Dendritic cell treated with granulocyte-macrophage colony-stimulating factor and Interleukin-4, amounts not matched to agents 40 ng/mL and 50 ng/mL, for 4 days (primary cell): ENCODE measurements around the gene KIAA0825.

Source experiments
- H3K27ac Mint-ChIP-seq: one replicate; pipeline ENCODE4 v1.8.0; 2022; ENCODE audit warnings: mild to moderate bottlenecking, mixed read lengths
- H3K27me3 Mint-ChIP-seq: one replicate; pipeline ENCODE4 v1.8.0; 2022; ENCODE audit warnings: mild to moderate bottlenecking, mixed read lengths
- H3K36me3 Mint-ChIP-seq: one replicate; pipeline ENCODE4 v1.8.0; 2022; ENCODE audit warnings: low read depth, mixed read lengths
- H3K4me1 Mint-ChIP-seq: one replicate; pipeline ENCODE4 v1.8.0; 2022; ENCODE audit warnings: low read depth, mixed read lengths
- H3K4me3 Mint-ChIP-seq: one replicate; pipeline ENCODE4 v1.8.0; 2022; ENCODE audit warnings: mild to moderate bottlenecking, moderate library complexity, mixed read lengths
- H3K9me3 Mint-ChIP-seq: one replicate; pipeline ENCODE4 v1.8.0; 2022; ENCODE audit warnings: mixed read lengths
- intact Hi-C: fragments of 100-400 bp; cut with micrococcal nuclease; formaldehyde crosslinking; loops from one replicate; pipeline ENCODE4 v1.15.0; 2022

KIAA0825 gene

DNA sequence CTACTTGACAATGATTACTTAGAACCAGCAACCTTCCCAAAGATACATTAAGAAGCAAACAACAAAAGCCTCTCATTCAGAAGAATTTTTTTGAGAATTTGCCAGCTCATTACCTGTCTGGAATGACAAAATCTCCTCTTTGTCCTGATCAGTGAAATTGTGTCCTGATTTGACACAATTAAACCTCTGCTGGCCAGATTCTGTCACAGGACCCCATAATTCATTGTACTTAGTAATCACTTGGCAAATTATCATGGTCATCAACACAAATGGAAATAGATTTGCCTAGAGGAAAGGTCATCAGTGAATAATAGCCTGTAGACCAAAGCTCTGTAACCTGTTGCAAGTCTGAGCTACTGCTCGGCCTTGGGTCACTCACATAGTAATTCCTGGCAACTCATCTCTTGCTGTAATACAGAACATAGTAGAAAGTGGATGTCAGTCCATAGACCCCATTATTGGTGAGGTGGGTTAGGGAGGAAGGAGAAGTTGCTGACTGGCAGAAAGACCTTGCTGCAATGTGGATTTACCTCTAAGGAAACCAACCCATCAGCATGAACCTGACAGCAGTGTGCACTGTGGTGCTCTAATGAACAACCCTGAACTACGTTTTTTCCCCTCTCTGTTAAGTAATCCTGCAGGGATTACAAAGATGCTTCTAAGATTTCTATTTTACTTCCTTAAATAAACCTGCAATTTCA, 370.1 kb downstream of the KIAA0825 start:
- Mint-ChIP-seq H3K27me3 (no peaks in the 10 kb centered on the region), H3K36me3 (no peaks in the 10 kb centered on the region), H3K4me3 (no peak overlapping the region), H3K9me3 (no peaks in the 10 kb centered on the region), H3K4me1 (peaks cover 21% of the 10 kb centered on the region), H3K27ac (no peak overlapping the region)
- intact Hi-C loops: no loop called here

DNA sequence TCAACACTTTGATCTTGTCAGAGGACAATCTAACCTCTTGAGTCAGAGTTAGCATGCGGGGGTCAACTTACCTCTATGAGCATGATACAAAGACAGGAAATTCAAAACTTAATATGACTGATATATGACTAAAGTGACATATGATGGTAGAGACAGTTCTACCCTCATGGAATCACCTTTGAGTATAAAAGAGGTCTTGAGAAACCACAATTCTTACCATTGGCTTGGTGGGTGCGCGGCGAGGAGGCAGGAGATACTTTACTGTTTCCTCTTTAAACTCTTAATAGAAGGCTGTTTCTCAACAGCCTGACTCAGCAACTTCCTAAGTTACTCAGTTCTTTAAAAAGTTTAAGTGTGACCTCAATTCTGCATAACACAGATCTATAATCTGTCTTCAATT, 372.8 kb downstream of the KIAA0825 start:
- no peaks in the 10 kb centered on the region for H3K27me3 Mint-ChIP-seq
- peaks cover 21% of the 10 kb centered on the region for H3K4me1 Mint-ChIP-seq
- intact Hi-C loops: no loop called here
- H3K27ac Mint-ChIP-seq: peak overlapping the region; percentile 26
- no peaks in the 10 kb centered on the region for H3K9me3 Mint-ChIP-seq
- no peaks in the 10 kb centered on the region for H3K36me3 Mint-ChIP-seq
- no peak overlapping the region for H3K4me3 Mint-ChIP-seq

DNA sequence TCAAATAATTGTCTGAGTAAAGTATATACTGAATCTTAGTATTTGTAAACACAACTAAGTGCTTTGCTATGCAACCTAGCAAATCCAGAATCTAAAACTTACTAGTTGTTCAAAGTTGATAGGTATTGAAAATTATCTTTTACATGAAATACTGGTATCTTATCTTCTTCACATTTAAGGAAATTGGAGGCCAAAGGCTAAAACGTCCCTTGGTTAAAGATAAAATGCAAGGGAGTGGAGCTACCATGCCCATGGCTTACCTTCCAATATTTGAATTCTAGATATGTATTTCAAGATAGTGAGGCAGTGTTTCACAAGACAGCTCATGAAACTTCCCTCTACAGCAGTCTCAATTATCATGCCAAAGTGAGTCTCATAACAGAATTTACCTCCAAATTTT, 373.5 kb downstream of the KIAA0825 start:
- H3K27me3 Mint-ChIP-seq: no peaks in the 10 kb centered on the region
- no peak overlapping the region for H3K27ac Mint-ChIP-seq
- H3K4me1 Mint-ChIP-seq: peaks cover 21% of the 10 kb centered on the region
- intact Hi-C loops: no loop called here
- H3K4me3 Mint-ChIP-seq: no peak overlapping the region
- no peaks in the 10 kb centered on the region for H3K9me3 Mint-ChIP-seq
- H3K36me3 Mint-ChIP-seq: no peaks in the 10 kb centered on the region

DNA sequence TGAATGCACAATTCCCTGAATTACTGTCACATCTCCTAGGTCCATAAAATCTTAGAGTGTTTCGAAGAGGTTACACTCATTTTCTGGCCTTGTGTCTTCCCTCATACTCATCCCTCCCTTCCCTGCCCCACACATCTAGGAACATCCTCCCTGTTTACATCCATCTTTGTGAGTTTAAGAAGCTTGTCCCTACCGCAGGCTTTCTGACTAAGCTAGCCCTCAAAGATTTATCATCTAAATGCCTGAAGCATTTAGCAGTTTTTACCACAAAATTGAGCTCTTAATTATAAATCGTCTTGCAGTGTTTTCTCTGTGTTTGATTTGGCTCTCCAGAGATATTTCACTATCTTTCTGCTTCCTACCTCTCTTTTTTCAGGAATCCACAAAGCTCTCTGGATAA, 374.8 kb downstream of the KIAA0825 start:
- Mint-ChIP-seq H3K36me3 (no peaks in the 10 kb centered on the region), H3K4me3 (no peak overlapping the region), H3K27me3 (no peaks in the 10 kb centered on the region), H3K9me3 (no peaks in the 10 kb centered on the region), H3K27ac (no peak overlapping the region), H3K4me1 (peaks cover 21% of the 10 kb centered on the region)
- intact Hi-C loops: no loop called here

DNA sequence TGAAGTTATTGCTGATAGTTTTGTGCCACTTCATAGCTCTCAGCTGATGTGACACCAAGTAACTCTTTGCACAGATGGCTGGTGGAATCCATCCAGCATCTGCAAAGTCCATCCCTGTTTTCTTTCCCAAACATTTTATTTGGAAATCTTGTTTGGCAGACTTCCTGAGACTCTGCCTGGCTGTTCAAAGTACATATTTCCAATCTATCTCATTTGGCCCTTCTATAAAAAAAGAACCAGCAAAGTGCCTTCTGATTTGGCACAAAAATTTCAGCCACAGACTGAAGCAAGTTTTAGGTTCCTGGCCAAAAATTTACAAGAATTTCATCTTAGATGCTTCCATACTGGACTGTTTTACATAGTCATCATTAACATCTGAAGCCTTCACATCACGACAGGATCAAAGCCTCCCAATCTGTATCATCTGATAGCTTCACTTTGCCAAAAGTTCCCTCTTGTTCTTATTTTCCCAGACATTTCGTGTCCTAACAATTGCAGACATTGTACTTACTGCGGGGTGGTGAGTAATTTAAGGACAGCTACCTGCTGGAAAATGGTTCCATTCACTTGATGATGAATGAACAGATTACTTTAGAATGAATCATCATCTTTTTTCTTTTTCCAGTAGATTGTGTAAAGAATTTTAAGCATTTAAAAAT, 377.3 kb downstream of the KIAA0825 start:
- Mint-ChIP-seq H3K9me3 (peaks cover 4% of the 10 kb centered on the region), H3K27ac (no peak overlapping the region), H3K36me3 (no peaks in the 10 kb centered on the region), H3K4me3 (no peak overlapping the region), H3K27me3 (no peaks in the 10 kb centered on the region), H3K4me1 (peaks cover 10% of the 10 kb centered on the region)
- intact Hi-C loops: no loop called here

DNA sequence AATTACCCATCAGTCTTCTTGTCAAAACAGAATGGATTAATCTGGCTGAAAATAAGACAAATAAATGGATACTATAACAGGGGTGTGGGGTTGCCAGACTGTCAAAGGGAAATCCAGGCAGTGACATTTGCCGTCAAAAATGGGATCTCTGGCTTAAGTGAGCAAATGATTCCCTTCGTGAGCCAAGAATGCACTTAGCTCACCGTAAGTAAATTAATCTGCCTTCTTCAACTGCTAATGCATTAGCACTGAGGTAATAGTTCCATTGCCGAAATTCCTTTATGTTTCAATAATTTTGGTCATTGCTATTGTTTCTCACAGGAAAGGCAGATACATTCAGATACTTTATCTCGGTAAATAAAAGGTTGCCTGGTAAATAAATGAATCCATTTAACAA, 377.8 kb downstream of the KIAA0825 start:
- Mint-ChIP-seq H3K27ac (no peak overlapping the region), H3K27me3 (no peaks in the 10 kb centered on the region), H3K36me3 (no peaks in the 10 kb centered on the region), H3K9me3 (peaks cover 10% of the 10 kb centered on the region), H3K4me1 (peaks cover 5% of the 10 kb centered on the region), H3K4me3 (no peak overlapping the region)
- intact Hi-C loops: no loop called here

DNA sequence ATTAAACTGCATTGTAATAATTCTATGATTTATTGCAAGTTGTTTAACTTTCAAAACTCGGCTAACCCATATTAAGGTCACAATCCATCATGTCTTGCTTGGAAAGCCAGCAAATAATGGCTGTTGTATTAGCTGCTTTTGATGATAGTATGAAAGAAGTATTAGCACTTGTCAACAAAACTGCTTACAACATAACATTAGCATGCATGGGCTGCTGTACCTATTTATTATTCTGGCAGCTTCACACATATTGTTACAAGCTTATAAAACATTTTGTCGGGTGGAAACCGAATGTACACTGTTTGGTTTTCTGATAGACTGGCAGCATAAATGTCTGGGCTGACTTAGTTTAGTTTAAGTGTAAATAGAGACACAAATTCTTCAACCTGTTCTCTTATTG, 378.3 kb downstream of the KIAA0825 start:
- H3K27ac Mint-ChIP-seq: no peak overlapping the region
- peaks cover 14% of the 10 kb centered on the region for H3K9me3 Mint-ChIP-seq
- peaks cover under 1% of the 10 kb centered on the region for H3K4me1 Mint-ChIP-seq
- H3K36me3 Mint-ChIP-seq: no peaks in the 10 kb centered on the region
- no peaks in the 10 kb centered on the region for H3K27me3 Mint-ChIP-seq
- no peak overlapping the region for H3K4me3 Mint-ChIP-seq
- intact Hi-C loops: no loop called here

DNA sequence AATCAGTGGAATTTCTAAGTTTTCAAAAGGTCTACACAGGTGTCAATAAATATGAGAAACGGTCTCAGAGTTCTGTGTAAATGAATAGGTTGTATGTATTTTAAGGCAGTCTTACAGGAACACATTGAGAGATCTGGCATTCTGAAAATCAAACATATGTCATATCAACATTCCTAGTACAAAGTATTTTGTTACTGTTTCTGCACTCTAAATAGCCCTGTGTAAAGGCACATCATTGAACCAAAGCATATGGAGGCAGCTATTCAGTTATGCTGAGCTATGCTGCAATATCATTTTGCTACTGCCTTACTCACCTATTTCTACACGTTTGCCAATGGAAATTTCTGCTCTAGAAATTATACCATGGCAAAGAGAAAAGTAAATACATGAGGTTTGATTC, 379.1 kb downstream of the KIAA0825 start:
- H3K36me3 Mint-ChIP-seq: no peaks in the 10 kb centered on the region
- no peak overlapping the region for H3K4me3 Mint-ChIP-seq
- H3K27ac Mint-ChIP-seq: no peak overlapping the region
- no peaks in the 10 kb centered on the region for H3K27me3 Mint-ChIP-seq
- peaks cover 23% of the 10 kb centered on the region for H3K9me3 Mint-ChIP-seq
- intact Hi-C loops: no loop called here
- no peaks in the 10 kb centered on the region for H3K4me1 Mint-ChIP-seq

DNA sequence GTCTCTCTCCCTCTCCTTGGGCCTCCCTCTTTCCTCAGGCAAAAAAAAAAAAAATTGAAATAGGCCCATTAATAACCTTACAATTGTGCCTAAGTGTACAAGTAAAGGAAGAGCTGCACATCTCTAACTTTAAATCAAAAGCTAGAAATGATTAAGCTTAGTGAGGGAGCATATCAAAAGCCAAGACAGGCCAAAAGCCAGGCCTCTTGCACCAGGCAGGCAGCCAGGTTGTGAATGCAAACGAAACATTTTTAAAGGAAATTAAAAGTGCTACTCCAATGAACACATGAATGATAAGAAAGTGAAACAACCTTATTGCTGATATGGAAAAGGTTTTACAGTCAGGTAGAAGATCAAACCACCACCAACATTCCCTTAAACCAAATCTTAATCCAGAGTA, 383.4 kb downstream of the KIAA0825 start:
- Mint-ChIP-seq H3K4me3 (no peak overlapping the region), H3K9me3 (peaks cover 32% of the 10 kb centered on the region), H3K4me1 (no peaks in the 10 kb centered on the region), H3K27ac (no peak overlapping the region), H3K27me3 (no peaks in the 10 kb centered on the region), H3K36me3 (no peaks in the 10 kb centered on the region)
- intact Hi-C loops: no loop called here

DNA sequence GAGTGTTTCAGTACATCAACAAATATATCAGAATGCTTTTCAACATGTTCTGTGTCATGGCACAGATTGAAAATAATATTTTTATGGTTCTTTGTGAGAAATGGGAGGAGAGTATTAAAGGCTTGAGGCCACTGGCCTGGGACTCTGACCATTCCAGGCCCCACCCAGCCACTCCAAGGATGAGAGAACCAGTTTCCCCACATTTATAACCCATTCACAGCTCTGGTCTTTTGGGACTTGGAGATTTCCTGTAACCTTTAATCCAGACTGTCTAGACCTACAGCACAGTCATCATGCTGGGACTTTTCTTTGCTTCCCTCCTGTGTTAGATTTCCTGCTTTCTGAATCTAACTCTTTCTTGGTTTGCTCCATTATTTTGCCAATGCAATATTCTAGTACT, 389.6 kb downstream of the KIAA0825 start:
- H3K27ac Mint-ChIP-seq: no peak overlapping the region
- no peaks in the 10 kb centered on the region for H3K27me3 Mint-ChIP-seq
- H3K36me3 Mint-ChIP-seq: no peaks in the 10 kb centered on the region
- H3K9me3 Mint-ChIP-seq: peaks cover 11% of the 10 kb centered on the region
- H3K4me3 Mint-ChIP-seq: no peak overlapping the region
- no peaks in the 10 kb centered on the region for H3K4me1 Mint-ChIP-seq
- intact Hi-C loops: no loop called here

DNA sequence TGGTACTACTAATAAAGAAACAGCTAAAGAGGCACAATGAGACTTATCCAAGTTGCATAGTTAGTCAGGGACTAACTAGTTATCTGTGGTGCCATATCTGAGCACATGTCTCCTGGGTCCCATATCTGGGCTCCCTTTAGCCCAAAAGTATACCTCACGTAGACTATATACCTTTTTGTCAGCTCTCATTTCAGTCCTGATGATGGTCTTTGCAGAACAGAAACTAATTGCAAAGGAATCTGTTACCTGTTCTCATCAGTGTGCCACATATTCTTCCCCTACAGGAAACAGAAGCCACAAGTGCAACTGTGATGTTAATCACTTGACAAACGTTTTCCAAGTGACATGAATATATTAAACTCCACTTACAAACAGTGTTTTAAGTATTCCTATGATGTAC, 395.2 kb downstream of the KIAA0825 start:
- Mint-ChIP-seq H3K4me3 (no peak overlapping the region), H3K36me3 (no peaks in the 10 kb centered on the region), H3K4me1 (no peaks in the 10 kb centered on the region), H3K9me3 (no peaks in the 10 kb centered on the region), H3K27me3 (no peaks in the 10 kb centered on the region), H3K27ac (no peak overlapping the region)
- intact Hi-C loops: no loop called here

DNA sequence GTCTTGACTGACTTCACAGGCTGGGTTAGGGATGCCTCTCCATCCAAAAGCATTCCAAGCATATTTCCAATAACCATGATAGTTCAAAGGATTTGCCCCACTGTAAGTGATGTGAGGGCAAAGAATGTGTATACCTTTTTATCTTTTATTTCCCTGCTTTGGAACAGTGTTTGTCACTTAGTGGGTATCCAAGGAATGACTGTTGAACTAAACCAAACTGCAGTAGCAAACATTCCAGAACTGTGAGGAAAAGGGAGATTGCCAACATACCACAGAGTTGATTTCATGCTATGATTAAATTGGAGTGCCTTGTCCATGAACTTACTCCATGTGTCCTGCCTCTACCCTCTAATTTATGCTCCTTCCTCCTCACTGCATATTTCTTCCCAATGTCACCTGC, 400.0 kb downstream of the KIAA0825 start:
- Mint-ChIP-seq H3K4me1 (no peaks in the 10 kb centered on the region), H3K9me3 (peaks cover 10% of the 10 kb centered on the region), H3K27ac (no peak overlapping the region), H3K4me3 (no peak overlapping the region), H3K36me3 (no peaks in the 10 kb centered on the region), H3K27me3 (no peaks in the 10 kb centered on the region)
- intact Hi-C loops: no loop called here

DNA sequence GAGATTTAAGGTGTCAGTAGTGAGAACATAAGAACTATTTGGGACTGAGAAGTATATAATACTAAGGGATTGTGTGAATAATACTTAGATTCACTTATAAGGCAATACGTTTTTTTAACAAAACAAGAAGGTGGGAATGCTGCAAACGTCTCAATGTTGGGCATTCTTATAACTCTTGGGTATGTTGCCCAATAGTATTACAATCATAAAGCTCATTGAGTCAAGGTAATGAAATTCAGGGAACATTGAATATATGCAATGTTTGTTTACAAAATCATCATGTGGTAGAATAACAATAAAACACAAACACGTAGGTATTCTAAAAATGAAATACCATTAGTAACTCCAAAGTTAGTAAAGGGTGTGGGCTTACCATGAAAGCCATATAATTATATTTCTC, 400.7 kb downstream of the KIAA0825 start:
- no peaks in the 10 kb centered on the region for H3K27me3 Mint-ChIP-seq
- intact Hi-C loops: no loop called here

DNA sequence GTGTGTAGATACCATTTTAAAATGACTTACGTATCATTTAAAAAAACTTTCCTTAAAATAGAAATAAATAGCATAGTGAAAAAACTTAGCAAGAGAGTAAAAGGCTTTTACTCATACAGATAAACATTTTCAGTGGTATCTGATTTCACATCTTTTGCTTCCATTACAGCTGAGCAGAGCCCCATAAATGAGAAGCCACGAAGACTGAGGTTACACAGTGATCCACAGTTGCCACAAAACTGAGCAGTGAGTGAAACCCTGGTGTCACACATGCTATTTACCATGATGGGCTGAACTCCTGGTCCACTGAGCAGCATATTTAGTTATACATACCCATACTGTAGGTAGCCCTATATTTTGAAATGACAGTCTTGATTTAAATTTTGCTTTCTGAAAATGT, 401.2 kb downstream of the KIAA0825 start:
- Mint-ChIP-seq H3K27ac (no peak overlapping the region), H3K9me3 (peaks cover 10% of the 10 kb centered on the region), H3K27me3 (no peaks in the 10 kb centered on the region), H3K36me3 (no peaks in the 10 kb centered on the region), H3K4me3 (no peak overlapping the region), H3K4me1 (no peaks in the 10 kb centered on the region)
- intact Hi-C loops: no loop called here

More for the DNA sequence above, 400.7 kb downstream of the KIAA0825 start:
- Mint-ChIP-seq H3K4me3 (no peak overlapping the region), H3K27ac (no peak overlapping the region), H3K4me1 (no peaks in the 10 kb centered on the region), H3K36me3 (no peaks in the 10 kb centered on the region), H3K9me3 (peaks cover 10% of the 10 kb centered on the region)

DNA sequence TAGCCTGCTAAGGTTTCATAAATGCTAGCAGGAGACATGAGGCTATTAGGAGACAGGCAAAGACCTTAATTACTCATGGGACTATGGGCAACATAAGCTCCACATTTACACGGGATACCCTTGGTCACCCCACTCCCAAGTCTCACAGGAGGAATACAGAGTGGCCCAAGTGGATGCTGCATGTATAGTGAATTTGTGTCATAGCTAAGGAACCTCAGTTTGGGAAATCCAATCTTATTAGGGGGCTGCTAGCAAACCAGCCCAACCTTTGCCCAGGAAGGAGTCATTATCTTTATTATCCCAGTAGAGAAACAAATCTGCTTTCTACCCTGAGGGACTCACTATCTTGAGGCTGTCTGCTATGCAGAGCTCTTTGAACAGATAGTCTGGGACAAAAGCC, 405.9 kb downstream of the KIAA0825 start:
- no peak overlapping the region for H3K27ac Mint-ChIP-seq
- intact Hi-C loops: no loop called here
- H3K4me1 Mint-ChIP-seq: no peaks in the 10 kb centered on the region
- no peak overlapping the region for H3K4me3 Mint-ChIP-seq
- no peaks in the 10 kb centered on the region for H3K36me3 Mint-ChIP-seq
- no peaks in the 10 kb centered on the region for H3K27me3 Mint-ChIP-seq
- H3K9me3 Mint-ChIP-seq: peaks cover 10% of the 10 kb centered on the region
